Suprapubic skin (tissue), 3 donors: ENCODE data around the gene CBFA2T3.

Source experiments
- EP300 ChIP-seq: sonication (generic); formaldehyde crosslinking; IDR thresholded peaks from one replicate; pipeline ENCODE4 v1.6.1; 2017; ENCODE audit warnings: antibody characterized with exemption
- POLR2A ChIP-seq, 2 donors: fragments of 450-650 bp; IDR thresholded peaks; one replicate each; pipeline ENCODE4 v1.6.1; 2017; ENCODE audit warnings: antibody characterized with exemption in 2 of 2, mild to moderate bottlenecking in 2 of 2, moderate library complexity in 2 of 2
- TF ChIP-seq, protein P1 (sequence below), 2 donors: fragments of 200-600 bp in 1 of 2; fragments of 450-650 bp in 1 of 2; sonication (generic) in 1 of 2; IDR thresholded peaks; one replicate each; pipeline ENCODE4 v1.5.1; 2016 to 2019; ENCODE audit warnings: antibody characterized with exemption in 2 of 2, mild to moderate bottlenecking in 1 of 2, moderate library complexity in 1 of 2

DNA sequence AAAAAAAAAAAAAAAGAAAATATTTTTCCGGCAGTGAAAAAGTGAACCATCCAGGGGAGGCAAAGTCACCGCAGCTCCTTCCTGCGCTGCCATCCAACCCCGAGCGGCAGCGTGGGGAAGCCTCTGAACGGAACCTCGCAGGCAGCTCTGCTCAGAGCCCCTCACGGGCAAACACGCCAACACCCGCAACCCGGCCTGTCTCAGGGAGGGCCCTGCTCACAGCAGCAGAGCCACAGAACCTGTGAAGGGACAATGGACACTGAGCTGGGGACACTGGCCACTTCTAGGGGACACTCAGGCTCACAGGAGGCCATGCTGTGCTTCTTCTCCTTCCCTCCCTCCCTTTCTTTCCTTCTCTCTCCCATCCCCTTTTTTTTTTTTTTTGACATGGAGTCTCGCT is 143.9 kb downstream of the CBFA2T3 start:
- TF ChIP-seq POLR2A (IDR thresholded peaks at IDR 0.05) = no peak
- TF ChIP-seq, protein P1, sequence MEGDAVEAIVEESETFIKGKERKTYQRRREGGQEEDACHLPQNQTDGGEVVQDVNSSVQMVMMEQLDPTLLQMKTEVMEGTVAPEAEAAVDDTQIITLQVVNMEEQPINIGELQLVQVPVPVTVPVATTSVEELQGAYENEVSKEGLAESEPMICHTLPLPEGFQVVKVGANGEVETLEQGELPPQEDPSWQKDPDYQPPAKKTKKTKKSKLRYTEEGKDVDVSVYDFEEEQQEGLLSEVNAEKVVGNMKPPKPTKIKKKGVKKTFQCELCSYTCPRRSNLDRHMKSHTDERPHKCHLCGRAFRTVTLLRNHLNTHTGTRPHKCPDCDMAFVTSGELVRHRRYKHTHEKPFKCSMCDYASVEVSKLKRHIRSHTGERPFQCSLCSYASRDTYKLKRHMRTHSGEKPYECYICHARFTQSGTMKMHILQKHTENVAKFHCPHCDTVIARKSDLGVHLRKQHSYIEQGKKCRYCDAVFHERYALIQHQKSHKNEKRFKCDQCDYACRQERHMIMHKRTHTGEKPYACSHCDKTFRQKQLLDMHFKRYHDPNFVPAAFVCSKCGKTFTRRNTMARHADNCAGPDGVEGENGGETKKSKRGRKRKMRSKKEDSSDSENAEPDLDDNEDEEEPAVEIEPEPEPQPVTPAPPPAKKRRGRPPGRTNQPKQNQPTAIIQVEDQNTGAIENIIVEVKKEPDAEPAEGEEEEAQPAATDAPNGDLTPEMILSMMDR (IDR thresholded peaks at IDR 0.05) = no peak
- TF ChIP-seq EP300 = no peak
